GM19372 (cell line): ENCODE measurements around the gene TSPAN32.

ENCODE experiments used
- ATAC-seq: cut with Tn5 transposase; IDR thresholded peaks from one replicate; pipeline ENCODE4 v1.9.1; 2021; ENCODE audit warnings: mild to moderate bottlenecking, low read depth, moderate library complexity; ENCODE audit not compliant: unreplicated experiment

The TSPAN32 gene

DNA sequence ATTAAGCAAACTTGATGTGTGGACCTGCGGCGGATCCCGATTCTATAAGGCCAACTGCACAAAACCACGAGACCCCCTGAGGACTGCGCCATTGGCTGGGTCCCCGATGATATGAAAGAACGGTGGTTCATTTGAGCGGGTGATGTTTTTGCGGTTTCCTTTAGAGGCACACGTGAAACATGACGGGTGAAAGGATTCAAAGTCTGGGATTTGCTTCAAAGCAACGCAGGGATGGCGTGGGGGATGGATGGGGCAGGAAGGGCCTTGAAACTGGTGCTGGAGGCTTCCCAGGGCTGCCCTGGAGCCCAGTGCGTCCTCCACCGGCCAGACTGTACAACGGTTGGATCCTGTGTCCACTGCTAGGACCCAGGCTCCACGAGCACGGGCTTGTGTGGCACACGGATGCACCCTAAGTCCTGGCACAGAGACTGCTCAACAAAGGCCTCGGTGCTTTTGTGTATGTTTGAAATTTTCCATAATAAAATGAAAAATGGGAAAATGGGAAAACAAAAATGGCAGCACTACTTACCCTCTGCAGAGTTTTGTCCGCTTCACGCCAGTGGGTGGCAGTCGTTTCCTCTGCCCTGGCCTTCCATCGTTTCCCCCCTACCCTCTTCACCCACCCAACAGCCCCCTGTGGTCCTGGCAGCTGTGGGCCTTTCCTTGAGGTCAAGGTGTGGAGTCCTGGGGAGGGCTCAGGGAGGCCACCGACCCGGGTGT is 35.1 kb upstream of the TSPAN32 start:
- ATAC-seq: no peak

GRCh38 chr11:2267306-2267850 is 34.4 kb upstream of the TSPAN32 start:
- no peak for ATAC-seq

- no peak for ATAC-seq
Measured at GRCh38 chr11:2267851-2268728, 33.7 kb upstream of the TSPAN32 start.

DNA sequence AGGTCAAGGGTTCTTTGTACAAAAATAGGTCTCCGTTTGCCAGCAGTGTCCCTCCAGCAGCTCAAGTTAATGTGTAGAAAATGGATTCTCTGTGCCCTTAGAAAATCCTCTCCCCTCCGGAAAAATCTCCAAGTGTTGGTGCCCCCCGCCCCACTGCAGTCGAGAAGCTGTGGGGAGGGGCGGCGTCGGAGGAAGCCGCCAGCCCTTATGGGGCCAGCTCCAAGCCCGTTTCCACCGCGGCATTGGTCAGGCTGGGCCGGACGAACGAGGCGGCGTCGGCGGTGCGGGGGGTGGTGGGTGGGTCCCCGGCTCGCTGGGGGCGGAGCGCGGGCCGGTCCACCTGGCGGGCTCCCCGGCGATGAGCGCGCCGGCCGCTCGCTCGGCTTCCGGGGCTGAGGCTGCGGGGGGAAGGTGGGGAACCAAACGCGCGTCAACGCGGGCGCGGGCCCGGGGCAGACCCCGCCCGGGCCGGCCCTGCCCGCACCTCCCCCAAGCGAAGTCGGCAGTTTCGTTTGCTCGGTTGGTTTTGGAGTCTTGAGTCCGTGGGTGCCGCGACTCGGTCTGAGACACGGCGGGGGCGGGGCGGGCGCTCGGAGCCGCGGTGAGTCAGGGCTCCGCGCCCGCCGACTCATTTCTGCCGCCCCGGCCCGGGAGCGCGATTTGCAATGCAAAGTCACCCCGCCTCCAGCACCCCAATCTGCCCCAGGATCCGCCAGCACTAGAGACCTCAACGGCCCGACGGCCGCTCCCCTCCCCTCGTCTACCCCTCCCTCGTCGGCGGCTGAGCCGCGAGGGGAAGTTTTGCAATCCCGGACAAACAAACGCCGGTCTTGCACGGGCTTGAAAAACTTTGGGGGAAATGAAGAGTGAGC is 32.8 kb upstream of the TSPAN32 start:
- no peak for ATAC-seq

GRCh38 chr11:2269601-2270321 is 32.1 kb upstream of the TSPAN32 start:
- ATAC-seq: no peak

GRCh38 chr11:2270322-2271076 is 31.3 kb upstream of the TSPAN32 start, which contains the start of gene ASCL2:
TSS of gene ASCL2 (minus strand) at chr11:2270588. CDS start at chr11:2270332, 256 bp downstream.
- ATAC-seq: no peak

DNA sequence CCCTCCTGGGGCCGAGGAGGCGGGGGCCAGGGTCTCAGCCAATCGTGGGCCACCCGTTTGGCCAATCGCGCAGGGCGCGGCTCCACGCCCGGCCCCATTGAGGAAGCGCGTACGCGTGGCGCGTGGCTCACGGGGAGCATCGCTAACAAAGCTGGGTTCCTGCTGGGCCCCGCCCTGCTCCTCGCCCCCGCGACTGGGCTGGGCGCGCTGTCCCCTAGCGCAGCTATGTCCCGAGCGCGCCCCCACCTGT is 30.8 kb upstream of the TSPAN32 start:
- no peak for ATAC-seq

DNA sequence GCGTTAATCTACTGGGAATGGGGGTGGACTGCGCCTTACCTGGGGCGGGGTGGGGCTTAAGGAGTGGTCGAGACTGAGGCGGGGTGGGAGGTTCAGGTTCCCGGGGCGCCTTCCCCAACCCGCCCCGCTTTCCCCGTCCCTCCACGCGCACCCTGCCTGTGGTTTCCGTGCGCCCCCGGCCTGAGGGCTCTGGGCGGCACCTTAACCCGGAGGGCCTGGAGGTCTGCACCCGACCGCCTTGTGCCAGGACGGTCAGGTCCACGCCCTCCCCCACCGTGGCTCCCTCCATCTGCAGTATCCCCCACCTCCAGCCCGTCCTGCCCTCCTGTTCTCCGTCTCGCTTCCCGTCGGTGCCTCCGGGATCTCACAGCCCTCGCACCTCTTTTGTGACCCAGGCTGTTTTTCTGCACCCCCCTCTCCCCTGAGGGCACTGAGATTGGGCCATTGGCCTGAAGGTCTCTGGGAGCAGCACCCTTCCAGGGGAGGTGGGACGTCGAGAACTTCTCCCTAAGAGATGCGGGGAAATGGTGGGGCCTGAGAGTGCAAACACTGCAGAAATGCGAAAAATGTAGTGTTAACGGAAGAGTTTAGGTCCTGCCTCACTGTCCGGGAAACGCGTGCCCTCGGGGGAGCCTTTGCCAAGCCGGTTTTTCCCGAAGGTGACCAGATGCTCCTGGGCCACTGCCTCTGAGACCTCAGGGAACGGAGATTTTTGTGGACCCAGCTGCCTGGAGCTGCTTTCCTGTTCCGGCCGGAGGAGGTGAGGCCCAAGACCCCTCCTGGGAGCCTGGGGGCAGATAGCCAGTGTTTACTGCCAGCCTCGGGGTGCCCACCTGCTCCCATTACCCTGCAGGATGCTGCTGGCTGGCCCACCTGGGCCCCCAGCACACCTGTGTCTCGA is 30.2 kb upstream of the TSPAN32 start:
- ATAC-seq: no peak

GRCh38 chr11:2272228-2272945 is 29.4 kb upstream of the TSPAN32 start:
- no peak for ATAC-seq

DNA sequence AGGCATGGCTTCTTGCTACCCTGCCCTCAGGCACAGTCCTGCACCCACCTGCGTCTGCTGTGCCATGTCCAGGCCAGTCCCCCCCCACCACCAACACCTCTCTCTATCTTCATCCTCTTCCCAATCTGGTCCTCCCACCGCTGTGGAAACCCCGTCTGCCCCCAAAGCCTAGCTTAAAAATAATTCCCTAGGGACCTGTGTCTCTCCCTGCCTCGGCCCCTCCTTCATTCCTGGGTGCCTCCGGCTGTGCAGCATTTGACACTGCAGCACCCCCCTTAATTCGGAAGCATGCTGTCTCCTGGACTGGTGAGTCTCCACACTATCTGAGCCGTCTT is 28.9 kb upstream of the TSPAN32 start:
- no peak for ATAC-seq

DNA sequence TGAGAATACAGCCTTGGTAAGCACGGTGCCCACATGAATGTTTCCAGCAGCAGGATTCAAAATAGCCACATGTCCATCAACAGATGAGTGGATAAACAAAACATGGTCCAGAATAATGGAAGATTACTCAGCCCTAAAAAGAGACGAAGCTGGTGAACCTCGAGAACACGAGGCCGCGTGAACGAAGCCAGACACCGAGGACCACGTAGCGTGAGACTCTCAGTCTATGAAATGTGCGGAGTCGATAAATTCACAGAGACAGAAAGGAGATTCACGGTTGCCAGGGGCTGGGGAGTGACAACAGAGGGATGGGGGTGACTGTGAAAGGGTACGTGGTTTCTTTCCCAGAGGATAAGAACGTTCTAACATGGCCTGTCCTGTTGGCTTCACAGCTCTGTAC is 28.5 kb upstream of the TSPAN32 start:
- ATAC-seq: no peak

DNA sequence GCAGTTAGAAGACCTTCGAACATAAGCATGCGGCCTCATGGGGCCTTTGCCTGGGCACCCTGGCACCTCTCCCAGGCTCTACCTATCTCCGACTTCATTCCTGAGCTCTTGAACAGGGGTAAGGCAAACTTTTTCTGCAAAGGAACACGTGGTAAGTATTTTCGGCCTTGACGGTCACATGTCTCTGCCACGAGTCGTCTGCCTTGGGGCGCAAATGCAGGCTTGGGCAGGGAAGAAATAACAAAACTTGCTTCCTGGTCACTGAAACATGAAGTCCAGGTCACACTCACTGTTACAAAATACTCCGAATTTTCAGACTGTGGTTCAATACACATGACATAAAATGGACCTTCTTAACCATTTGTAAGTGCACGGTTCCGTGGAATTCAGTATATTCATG is 28.0 kb upstream of the TSPAN32 start:
- no peak for ATAC-seq

GRCh38 chr11:2275334-2276279 is 26.2 kb upstream of the TSPAN32 start:
- no peak for ATAC-seq

DNA sequence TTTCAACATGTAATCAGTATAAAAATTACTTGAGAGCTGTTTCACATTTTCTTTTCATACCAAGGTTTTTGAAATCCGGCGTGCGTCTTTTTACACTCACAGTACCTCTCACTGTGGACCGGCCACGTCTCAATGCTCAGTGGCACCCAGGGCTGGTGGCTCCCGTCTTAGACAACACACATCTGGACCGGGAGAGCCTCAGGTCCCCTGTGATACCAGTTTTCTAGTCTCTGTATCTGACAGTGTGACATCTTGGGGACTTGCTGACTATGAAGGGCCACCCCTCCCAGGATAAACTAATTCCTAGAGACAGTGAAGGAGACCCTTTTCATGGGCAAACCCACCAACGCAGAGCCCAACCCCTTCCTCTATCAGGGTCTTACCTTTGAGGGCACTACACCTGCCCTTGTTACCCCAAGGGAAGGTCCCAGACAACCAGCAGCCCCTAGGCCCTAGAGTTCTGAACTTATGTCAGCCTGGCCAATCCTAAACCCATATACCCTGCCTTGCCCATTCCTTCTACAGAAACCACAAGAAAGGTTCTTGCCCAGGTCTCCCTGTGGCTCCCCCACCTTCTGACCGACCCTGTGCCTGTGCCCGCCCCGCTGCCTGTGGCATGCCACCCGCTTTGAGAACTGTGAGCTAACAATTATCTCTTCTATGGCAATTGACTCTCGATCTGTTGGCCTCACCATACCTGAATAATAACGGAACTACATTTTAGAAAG is 25.4 kb upstream of the TSPAN32 start:
- ATAC-seq: no peak

- no peak for ATAC-seq
Measured at GRCh38 chr11:2277008-2277346, 24.8 kb upstream of the TSPAN32 start.

GRCh38 chr11:2277933-2278523 is 23.8 kb upstream of the TSPAN32 start:
- no peak for ATAC-seq
